Cerebellar nuclear complex (tissue), 1 donor: ENCODE data around the gene DOCK1.
"Not testable (repeated sequence)": the region's sequence is repeated elsewhere in the genome, so short reads cannot be mapped to it uniquely, and the experiment has no call there.

Source experiments
- DNase-seq, 2 experiments: peaks; one replicate each; lab custom pipeline; 2025; lab: John Stamatoyannopoulos, UW

DOCK1 gene

DNA sequence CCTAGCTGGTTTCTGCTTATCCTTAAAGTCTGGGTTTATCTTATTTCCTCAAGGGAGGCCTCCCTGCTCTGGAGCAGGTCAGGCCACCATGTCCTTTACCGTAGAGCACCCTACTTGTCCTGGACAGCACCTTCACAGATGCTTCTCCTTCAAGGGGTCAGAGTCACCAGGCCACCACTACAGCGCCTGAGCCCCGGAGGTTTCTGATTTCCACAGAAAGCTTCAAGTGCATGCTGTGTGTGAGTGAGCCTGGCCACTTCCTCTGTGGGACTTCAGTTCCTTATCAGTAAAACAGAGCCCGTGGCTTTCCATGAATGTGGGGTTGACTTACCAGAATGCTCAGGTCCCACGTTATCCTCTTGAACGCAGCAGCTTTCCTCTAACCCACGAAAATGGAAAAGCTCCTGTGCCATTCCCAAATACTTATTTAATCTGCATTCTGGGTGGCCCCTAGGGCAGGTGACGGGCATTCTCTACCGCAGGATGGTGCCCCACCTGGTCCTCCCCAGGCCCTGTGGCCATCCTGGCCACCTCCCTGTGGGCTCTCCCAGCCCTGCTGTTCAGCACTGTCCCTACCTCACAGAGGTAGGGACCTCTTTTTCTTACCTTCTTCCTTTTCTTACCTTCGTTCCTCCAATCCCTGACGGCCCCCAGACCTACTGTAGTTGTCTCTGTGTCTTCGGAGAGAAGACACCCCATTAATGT, 1.4 kb upstream of the DOCK1 start:
- no peak for DNase-seq

DNA sequence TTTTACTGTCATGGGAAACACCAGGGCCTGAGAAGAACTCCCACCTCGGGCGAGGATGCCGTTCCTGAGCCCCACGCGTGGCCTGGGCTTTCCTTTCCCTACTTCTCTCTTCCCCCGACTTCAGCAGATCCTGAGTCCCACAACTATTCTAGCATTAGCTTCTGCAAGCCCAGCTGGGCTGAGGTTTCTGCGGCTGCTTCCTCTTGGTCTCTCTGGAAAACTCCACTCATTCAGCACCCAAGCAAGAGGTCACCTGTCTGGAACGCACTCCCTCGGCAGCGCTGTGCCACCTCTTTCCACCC, 761 bp upstream of the DOCK1 start:
- no peak for DNase-seq

GRCh38 chr10:126905776-126906703, 812 bp downstream of the DOCK1 start:
- DNase-seq, result no peak

DNA sequence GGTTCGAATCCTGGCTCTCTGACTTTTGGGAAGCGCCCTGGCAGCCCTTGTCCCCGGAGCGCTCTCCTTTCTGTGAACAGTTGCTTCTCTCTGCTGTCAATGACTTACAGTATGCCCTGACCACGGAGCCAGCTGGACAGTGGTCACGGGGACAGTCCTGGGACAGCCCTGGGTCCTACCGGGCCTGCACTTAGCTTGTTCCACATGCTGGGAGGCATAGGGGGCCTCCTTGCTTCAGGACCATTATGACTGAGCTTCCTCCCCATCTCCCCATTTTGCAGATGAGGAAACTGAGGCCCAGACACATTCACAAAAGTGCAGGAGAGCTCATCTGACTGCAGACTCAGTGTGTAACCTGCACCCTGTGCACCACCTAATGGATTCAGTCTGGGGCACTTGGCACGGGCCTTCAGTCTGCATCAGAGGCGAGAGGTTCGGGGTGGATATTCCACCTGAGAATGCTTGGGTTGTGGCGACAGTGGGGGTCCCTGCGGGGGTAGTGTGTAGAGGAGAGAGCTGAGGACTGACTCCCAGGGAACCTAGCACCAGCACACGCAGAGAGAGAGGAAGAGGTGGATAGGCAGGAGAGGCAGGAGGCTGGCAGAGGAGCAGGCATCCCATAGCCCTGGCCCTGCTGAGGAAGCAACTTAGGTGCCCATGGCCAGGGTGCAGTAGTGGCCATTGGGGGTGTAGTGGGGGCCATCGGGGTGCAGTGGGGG, 1.6 kb downstream of the DOCK1 start:
- DNase-seq, result no peak

- DNase-seq, result no peak
Observed at GRCh38 chr10:126907423-126907970, 2.3 kb downstream of the DOCK1 start.

DNA sequence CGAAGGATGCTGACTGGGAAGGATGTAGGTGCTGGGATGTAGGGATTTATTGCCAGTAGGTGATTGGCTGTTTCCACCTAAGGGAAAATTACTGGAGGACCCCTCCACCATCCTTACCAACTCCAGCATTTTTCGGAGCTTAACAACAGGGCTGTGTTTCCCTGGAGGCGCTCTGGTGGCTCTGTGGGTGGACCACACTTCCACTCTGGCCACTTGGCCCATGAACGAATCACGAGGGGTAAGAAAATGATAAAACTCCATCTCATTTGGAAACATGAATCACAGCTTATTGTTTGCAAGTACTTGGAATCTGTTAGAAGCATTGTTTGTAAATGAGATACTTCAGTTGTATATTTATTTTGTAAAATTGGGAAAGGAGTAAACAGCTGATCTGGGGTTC, 3.0 kb downstream of the DOCK1 start:
- no peak for DNase-seq

GRCh38 chr10:126908729-126909128, 3.5 kb downstream of the DOCK1 start:
- no peak for DNase-seq

- no peak for DNase-seq
Observed at GRCh38 chr10:126909147-126909546, 3.9 kb downstream of the DOCK1 start.

- no peak for DNase-seq
Observed at GRCh38 chr10:126910196-126910595, 5.0 kb downstream of the DOCK1 start.

DNA sequence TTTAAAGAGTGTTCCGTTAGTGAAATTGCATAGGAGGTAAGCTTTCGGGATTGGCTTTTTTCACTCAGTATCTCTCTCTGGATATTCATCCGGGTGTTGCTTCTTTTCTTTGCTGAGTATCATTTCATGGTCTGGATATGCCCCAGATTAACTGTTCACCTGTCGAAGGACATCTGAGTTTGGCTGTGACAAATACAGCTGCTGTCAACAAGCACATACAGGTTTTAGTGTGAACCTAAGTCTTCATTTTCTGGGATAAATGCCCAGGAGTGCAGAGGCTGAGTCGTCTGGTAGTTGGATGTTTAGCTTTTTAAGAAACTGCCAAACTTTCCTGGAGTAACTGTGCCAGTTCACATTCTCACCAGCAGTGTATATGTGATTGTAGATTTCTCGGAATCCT, 5.6 kb downstream of the DOCK1 start:
- DNase-seq, result no peak

DNA sequence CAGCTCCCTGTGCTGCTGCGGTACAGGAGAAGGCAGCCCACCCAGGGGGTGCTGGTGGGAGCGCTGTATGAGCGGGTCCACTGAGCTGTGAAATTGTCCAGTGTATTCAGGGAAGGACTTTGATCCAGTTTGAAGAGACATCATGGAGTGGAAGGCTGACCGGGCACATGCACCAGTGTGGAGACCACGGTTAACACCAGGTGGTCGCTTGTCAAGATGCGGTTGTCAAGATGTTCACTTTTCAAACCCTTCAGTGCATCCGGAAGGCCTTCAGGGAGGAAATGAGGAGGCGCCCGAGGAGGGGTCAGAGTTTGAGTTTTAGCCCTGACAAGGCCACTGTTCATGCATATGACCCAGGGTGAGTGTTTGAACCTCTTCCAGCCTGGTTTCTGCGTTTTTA, 6.1 kb downstream of the DOCK1 start:
- no peak for DNase-seq

- DNase-seq, result no peak
Observed at GRCh38 chr10:126913316-126913715, 8.1 kb downstream of the DOCK1 start.

DNA sequence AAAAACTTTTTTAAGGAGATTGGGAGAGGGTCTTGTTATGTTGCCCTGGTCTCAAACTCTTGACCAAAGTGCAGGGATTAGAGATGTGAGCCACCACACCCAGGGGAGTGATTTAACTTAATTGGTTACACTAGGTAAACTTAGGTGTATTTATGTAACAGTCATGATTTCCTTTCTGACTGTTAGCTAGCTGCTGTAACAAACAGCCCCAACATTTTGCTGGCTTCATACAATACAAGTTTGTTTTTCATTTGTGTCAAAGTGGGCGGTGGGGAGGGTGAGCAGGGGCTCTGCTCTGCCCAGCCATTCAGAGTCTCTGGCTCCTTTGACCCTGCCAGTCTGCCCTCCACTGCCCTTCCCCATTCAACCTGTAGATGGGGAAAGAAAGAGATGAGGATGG, 9.3 kb downstream of the DOCK1 start:
- DNase-seq, result no peak

GRCh38 chr10:126916952-126917351, 11.7 kb downstream of the DOCK1 start:
- DNase-seq, result not testable (repeated sequence)

DNA sequence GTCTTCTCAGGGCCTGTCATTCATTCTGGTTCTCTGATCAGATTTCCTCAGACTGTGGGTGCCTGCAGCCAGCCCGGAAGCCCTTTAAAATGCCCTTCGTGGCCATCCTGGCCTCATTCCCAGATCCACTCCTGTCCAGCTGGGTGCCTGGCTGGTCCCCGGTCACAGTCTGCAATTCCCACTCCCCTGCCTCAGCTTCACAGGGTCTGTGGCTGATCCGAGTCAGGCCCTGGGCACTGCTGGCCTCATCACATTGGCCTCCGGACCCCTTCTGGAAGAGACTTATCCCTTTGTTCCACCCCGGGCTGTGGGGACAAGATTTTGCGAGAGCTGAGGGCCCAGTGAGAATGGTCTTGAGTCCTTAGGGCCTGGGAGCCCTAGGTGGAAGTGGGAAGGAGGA, 12.1 kb downstream of the DOCK1 start:
- no peak for DNase-seq

- no peak for DNase-seq
Observed at GRCh38 chr10:126917975-126918908, 13.0 kb downstream of the DOCK1 start.

DNA sequence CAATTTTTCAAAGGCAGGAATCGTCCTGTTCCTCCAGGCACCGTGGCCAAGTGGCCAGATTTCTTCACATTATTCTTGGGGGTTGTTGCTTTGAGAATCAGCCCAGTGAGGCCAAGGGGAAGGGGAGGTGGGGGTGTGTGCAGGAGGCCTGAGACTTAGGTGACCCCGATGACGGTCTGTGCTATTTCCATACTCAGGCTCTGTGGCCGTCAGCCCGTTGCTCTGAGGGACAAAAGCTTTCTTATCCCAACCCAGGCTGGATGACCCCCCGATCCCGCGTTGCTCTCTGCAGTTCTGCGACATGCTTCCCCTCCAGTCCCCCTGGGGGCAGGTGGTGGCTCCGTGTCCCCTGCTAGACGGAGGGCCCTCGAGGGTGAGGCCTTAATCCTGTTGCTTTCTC, 14.2 kb downstream of the DOCK1 start:
- DNase-seq, result no peak

DNA sequence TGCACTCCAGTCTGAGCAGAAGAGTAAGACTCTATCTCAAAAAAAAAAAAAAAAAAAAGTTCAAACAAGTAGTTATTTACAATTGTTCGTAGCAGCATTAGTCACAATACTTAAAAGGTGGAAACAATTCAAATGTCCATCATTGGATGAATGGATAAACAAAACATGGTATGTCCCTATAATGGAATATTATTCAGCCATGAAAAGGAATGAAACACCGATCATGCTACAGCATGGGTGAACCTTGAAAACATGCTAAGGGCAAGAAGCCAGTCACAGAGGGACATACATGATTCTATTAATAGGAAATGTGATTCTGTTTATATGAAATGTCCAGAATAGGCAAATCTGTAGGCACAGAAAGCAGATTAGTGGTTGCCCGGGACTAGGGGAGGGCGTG, 15.9 kb downstream of the DOCK1 start:
- DNase-seq, result no peak

- DNase-seq, result no peak
Observed at GRCh38 chr10:126921974-126922525, 16.8 kb downstream of the DOCK1 start.

DNA sequence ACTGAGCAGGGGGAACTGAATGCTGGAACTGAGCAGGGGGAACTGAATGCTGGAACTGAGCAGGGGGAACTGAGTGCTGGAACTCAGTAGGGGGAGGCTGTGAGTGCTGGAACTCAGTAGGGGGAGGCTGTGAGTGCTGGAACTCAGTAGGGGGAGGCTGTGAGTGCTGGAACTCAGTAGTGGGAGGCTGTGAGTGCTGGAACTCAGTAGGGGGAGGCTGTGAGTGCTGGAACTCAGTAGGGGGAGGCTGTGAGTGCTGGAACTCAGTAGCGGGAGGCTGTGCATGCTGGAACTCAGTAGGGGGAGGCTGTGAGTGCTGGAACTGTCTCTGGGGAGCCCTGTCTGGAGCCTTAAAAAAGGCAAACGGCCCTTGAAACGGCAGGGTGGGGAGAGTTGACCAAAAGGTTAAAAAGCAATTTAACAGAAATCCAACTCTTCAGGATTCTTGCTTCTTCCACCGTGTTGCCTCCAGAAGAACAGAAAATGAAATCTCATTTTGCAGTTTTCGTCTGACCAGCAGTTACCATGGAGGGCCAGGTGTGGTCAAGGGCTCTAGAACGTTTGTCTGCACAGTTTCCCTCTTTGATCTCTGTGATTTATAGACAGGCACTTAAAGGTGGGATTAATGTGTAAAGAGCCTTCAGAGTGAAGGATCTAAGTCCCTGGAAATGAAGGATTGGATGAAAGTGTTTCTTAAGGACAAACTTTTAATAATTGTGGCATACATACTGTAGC, 19.1 kb downstream of the DOCK1 start:
- no peak for DNase-seq
